Measurements from ENCODE around the gene KRTAP12-4.

GRCh38 chr21:44666401-44667320 is 12.2 kb upstream of the KRTAP12-4 start, which contains the start of gene KRTAP12-2:
- TF ChIP-seq CTCF (IDR thresholded peaks at IDR 0.05; ENCODE audit: extremely low read depth in 1 of 2, insufficient read depth in 1 of 2, low read depth in 1 of 2, low read length in 2 of 2) (no peak), POLR2A (IDR thresholded peaks at IDR 0.05; ENCODE audit: low read depth, low read length) (no peak), EZH2 (IDR thresholded peaks at IDR 0.05; ENCODE audit: borderline replicate concordance, low read depth, low read length, severe bottlenecking) (no peak), POLR2AphosphoS5 (IDR thresholded peaks at IDR 0.05; ENCODE audit: insufficient read depth, low read depth, low read length) (no peak), MAX (IDR thresholded peaks at IDR 0.05; ENCODE audit: insufficient read depth, insufficient read length) (no peak)
